WERI-Rb-1 (cell line): ENCODE results near the gene CAPN1.

Experiments
- DNase-seq: peaks from one replicate; pipeline ENCODE4 v3.0.0-alpha.2; 2020
- H3K27ac ChIP-seq: fragments of 250-450 bp; sonication (Bioruptor Pico); 2 replicates; pipeline ENCODE4 v1.5.1; 2020; ENCODE audit warnings: mild to moderate bottlenecking, moderate library complexity
- H3K27me3 ChIP-seq: fragments of 250-450 bp; sonication (Bioruptor Pico); 2 replicates; pipeline ENCODE4 v1.5.1; 2021; ENCODE audit warnings: mild to moderate bottlenecking, low read depth, moderate library complexity; ENCODE audit not compliant: insufficient read depth, severe bottlenecking
- H3K36me3 ChIP-seq: fragments of 250-450 bp; sonication (Bioruptor Pico); 2 replicates; pipeline ENCODE4 v1.5.1; 2020; ENCODE audit warnings: mild to moderate bottlenecking, moderate library complexity
- H3K4me3 ChIP-seq: 2 replicates; pipeline ENCODE4 v1.5.1; 2011; ENCODE audit warnings: low read depth, mild to moderate bottlenecking, control low read depth, low read length
- H3K9me3 ChIP-seq: fragments of 250-450 bp; sonication (Bioruptor Pico); 2 replicates; pipeline ENCODE4 v1.5.1; 2021; ENCODE audit warnings: mild to moderate bottlenecking, moderate library complexity; ENCODE audit not compliant: severe bottlenecking
- CTCF ChIP-seq: IDR thresholded peaks from 2 replicates; pipeline ENCODE4 v1.5.1; 2011; ENCODE audit warnings: low read depth, mild to moderate bottlenecking, control low read depth, inconsistent platforms, low read length

The CAPN1 gene

GRCh38 chr11:65258988-65259387 is 77.3 kb downstream of the CAPN1 start:
- no peak for TF ChIP-seq CTCF
- Histone ChIP-seq H3K27ac (no peak overlapping the region), H3K36me3 (peaks cover 3% of the 10 kb centered on the region), H3K9me3 (no peaks in the 10 kb centered on the region), H3K4me3 (no peak overlapping the region), H3K27me3 (no peaks in the 10 kb centered on the region)
- no peak for DNase-seq

- no peaks in the 10 kb centered on the region for H3K27me3 ChIP-seq
- H3K36me3 ChIP-seq = peaks cover 11% of the 10 kb centered on the region
Measured at GRCh38 chr11:65260302-65260701, 78.6 kb downstream of the CAPN1 start.

GRCh38 chr11:65260756-65261590 is 79.2 kb downstream of the CAPN1 start:
- Histone ChIP-seq H3K4me3 (peak overlapping the region; percentile 97), H3K9me3 (no peaks in the 10 kb centered on the region), H3K27ac (peak overlapping the region; percentile 94), H3K36me3 (peaks cover 14% of the 10 kb centered on the region), H3K27me3 (no peaks in the 10 kb centered on the region)
- DNase-seq = no peak
- no peak for TF ChIP-seq CTCF

More at GRCh38 chr11:65260302-65260701, 78.6 kb downstream of the CAPN1 start:
- no peak overlapping the region for H3K4me3 ChIP-seq
- DNase-seq = no peak
- H3K9me3 ChIP-seq = no peaks in the 10 kb centered on the region
- no peak for TF ChIP-seq CTCF
- no peak overlapping the region for H3K27ac ChIP-seq
